HG03469 (cell line): ENCODE results near the gene G6PC3.
A peak's percentile ranks its signal among the peaks of the same experiment; 100 is the strongest.

Experiments
- ATAC-seq: cut with Tn5 transposase; IDR thresholded peaks from one replicate; pipeline ENCODE4 v1.9.1; 2021; ENCODE audit warnings: mild to moderate bottlenecking, moderate library complexity, moderate number of reproducible peaks; ENCODE audit not compliant: unreplicated experiment

G6PC3 gene

DNA sequence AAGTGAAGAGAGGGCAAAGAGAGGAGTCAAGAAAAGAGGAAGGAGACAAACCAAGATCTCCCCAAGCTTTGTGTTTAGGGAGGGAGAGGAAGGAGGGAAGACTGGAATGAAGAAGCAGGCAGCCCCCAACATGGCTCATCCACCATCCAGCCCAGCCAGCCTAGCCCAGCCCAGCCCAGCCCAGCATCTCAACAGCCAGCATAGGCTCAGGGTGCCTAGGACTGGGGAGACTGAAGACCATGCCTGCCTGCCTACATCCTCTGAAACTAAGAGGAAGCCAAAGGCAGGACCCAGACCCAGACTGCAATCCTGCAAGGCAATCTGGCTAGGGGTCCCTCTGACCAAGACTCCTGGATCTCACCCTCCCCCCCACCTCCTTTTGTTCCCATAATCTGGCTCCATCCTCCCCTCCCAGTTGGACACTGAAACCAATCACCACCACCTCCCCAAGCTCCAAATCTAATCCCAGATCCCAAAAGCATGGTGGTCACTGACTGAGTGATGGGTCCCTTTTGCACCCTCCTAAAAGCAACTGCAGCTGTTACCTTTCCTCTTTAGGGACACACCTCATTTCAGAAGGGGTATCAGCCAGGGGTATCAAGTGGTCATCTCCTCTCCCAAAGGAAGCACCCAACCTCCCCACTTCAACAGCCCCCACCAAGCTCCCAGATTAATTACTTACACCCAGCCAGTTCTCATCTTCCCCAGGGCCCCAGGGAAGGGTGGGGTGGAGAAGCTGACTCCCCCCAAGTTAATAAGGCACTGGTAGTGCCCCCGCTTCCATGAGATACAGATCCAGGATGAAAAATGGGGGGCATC is 51.7 kb downstream of the G6PC3 start:
- no peak for ATAC-seq

DNA sequence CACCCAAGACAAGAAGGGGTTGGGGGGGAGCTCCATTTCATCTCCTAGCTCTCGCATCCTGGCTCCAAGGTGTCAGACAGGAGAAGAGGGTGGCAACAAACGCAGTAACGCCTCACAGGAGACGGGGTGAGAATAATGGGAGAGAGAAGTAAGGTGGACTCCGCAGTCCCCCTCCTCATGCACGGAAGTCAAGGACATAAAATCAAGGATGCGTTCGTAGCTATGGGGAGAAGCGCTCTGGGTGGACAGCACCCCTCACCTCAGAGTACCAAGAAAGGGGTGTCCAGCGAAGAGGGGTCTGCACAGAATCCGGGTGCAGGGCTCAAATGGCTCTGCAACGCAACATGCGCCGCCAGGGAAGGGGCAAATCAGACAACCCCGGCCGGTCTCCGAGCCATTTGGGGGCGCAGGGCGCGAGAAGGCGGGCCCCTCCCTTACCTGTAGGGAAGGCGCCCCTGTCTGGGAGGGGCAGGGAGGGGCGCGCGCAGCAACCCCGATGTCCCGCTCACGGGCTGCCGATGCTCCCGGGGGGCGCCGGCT is 52.4 kb downstream of the G6PC3 start:
- ATAC-seq, result no peak

DNA sequence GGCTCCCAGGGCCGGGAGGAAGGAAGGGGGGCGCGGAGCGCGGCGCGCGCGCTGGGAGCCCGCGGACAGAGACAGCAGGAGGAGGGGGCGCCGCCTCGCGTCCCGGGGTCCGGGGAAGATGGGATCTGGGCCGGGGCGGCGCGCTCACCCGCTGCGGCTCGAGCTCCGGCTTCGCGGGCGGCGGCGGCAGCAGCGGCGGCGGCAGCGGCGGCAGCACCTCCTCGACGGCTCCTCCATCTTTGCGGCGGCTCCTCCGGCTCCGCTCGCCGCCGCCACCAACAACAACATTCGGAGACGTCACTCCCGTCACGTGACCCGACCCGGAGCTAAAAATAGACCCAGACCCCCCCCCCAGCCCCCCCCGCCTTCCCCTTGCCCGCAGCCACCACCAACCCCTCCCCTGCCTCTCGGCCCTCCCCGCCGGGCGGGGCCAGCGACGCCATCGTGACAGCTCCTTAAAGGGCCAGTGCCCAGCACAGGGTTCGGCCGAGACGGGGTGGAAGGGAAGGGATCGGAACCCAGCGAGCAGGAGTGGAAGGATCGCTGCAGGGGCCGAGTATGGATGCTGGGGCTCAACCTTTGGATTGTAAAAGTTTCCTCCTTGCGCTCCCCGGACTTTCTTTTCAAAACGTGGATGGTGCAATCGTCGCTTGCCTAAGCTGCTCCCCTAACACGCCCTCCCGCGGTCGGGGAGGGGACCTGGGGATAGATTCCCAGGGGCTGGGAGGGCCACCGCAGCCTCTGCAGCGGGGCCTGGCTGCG is 53.0 kb downstream of the G6PC3 start, which contains the start of gene HDAC5:
TSS of gene HDAC5 (minus strand) at position 286 of the 762 bp plus-strand sequence. CDS start 6,126 bp downstream, outside the sequence.
- peak; percentile 62 for ATAC-seq

DNA sequence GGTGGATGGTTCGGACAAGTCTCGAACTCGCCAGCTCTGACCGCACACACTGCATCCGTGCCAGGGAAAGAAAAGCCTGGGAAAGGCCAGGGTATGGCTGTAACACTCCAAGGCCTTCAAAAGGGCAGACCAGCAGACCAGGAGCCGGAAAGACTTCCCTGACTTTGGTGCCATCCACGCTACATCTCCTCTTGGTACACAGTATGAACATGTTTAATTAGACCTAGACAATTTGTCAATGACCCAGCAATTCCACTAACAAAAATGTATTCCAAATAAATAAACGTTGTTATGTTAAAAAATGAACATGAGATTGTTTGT is 53.5 kb downstream of the G6PC3 start:
- ATAC-seq, result no peak
